Left forelimb (tissue), 1 donor: ENCODE measurements around the gene OR2S2.
"Not testable (repeated sequence)": the region's sequence is repeated elsewhere in the genome, so short reads cannot be mapped to it uniquely, and the experiment has no call there.

Source experiments
- DNase-seq: peaks from one replicate; pipeline ENCODE4 v3.0.0-alpha.2; 2018; ENCODE audit warnings: low spot score

OR2S2 gene

DNA sequence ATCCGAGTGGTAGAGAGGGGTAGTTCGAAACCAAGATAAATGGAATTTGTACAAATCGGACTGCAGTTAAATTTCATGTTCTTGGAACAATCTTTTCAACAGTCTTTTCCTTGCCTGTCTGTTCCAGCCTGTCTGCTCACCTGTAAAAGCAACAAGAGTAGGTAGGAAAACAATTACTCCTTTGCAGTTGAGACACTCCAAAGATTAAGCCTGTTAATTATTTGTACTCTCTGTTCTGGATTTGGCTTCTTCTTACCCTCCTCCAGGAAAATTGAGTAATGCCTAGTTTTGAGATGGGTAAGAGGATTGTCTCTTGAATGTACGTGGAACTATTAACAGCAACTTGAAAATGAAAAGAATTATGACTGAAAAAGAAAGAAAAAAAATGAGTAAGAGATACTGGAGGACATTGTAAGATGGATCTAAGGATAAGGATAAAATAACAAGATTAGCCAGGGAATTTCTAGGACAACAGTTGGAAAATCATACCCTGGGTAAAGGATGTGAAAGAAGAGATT is 24.3 kb downstream of the OR2S2 start:
- DNase-seq = no peak

DNA sequence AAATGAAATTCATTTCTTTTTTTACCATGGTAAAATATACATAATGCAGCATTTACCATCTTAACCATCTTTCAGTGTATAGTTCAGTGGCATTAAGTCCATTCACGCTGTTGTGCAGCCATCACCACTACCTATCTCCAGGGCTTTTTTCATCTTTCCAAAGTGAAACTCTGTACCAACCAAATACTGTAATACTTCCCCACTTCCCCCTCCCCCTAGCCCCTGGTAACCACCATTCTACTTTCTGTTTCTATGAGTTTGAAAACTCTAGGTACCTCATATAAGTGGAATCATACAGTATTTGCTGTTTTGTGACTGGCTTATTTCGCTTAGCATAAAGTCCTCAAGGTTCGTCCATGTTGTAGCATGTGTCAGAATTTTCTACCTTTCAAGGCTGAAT is 25.2 kb downstream of the OR2S2 start:
- no peak for DNase-seq

DNA sequence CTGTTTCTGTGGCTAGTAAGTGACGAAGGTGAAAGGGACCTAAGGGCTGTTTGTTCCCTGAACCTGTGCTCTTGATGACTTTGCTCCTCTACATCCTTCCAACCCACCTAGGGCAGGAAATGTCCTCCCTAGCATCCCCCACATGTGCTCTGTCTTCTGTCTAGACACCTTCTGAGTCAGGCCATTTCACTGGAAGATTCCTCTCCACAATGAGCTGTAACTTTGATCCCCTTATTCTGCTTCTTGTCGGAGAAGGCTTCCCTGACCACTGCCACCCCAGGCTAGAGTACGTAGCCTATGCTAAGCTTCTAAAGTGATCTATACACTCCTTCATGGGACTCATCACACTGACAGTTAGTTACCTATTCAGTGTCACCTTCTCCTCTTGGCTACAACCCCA is 27.0 kb downstream of the OR2S2 start:
- DNase-seq = no peak

DNA sequence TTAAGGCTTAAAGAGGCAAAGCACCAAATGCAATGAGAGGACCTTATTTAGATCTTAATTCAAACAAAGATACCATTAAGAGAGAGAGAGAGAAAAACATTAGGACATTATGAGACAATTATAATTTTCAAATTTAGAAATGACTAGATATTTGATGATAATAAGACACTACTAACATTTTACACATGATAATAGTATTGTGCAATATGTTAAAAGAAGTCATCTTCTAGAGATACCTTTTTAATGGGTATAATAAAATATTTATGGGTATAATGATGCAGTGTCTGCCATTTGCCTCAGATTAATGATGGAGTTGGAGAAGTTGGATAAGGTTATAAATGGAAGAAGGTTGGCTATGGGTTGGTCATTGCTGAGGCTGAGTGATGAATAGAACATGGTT is 27.4 kb downstream of the OR2S2 start:
- no peak for DNase-seq

DNA sequence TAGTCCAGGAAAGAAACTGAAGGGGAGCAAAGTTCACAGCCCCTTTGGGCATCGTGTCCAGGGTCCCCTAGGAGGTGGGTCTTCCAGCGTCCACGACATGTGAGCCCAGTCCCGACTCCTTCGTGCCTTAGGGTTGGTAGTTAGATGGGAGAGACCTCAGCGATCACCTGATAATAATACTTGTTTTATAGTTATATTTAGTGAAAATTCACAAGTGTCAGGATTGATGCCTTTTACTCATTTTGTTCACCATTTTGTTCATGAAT is 28.6 kb downstream of the OR2S2 start:
- no peak for DNase-seq

DNA sequence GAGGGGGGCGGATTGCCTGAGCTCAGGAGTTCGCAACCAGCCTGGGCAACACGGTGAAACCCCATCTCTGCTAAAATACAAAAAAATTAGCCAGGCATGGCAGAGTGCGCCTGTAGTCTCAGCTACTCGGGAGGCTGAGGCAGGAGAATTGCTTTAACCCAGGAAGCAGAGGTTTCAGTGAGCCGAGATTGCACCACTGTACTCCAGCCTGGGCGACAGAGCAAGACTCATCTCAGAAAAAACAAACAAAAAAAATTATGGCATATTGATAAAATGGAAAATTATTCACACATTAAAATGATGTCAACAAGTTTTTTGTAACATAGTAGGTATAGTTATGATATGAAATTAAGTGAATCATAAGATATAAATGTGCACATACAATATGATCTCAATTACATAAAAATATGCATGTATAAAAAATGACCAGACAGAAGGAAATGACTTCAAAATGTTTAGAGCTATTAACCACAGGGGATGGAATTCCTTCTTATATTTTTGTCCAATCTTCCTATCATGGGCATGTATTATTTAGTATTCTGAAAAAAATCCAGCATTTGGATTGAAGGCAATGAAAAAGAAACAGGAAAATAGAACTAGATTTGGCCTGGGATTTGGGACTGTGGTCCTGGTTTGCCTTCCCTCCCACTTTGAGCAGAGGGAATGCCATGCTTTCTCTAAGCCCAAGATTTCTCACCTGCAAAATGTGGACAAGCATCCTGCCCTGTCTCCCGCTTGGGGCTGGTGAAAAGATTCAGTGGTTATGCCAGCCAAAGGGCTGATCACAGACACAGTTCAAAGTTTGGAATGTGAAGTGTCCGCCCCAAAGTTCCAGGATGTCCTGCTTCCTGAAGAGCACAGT is 29.1 kb downstream of the OR2S2 start:
- DNase-seq = no peak

DNA sequence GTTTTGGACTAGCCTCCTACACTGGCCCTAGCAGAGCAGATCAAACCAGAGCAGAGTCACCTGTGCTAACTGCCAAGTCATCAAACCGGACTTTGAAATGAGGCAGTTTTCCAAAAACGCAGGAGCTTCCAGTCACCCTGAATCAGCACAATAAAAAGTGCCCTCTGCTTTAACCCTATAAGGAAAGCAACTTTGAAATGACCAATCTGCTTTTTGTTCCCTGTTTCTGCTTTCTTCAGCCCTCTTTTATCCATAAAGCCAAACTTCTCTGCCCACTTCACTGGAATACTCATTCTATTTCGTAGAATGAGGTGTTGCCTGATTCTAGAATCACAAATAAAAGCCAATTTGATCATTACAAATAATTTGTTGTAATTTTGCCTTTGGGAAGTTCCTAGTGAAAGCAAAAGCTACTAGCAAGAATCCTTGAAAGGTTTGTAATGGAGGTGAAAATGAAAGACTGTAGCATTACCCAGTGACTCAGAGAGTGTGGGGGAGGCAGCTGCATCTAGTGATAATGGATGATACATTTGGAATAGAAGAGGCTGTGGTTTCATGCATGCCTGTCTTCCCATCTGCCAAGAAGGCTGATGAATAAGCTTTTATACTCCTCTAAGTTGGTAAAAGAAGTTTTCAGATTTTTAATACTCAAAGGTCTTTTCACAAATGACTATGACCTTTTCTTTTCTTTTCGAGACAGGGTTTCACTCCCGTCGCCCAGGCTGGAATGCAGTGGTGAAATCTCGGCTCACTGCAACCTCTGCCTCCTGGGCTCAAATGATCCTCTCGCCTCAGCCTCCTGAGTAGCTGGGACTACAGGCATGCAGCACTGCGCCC is 33.8 kb downstream of the OR2S2 start:
- no peak for DNase-seq

DNA sequence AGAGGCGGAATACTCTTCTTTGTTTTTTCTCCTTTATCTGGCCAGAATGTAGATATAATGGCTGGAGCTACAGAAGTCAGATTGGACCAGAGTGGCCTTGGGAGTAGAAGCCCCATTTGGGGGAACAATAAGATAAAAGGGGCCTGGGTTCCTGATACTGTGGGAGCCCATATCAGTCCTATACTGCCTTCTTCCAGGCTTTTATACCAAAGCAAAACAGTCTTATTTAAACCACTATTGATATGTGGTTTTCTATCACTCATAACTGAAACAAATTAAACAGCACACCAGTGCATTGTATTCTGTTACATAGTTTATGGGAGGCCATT is 34.4 kb downstream of the OR2S2 start:
- DNase-seq = no peak

DNA sequence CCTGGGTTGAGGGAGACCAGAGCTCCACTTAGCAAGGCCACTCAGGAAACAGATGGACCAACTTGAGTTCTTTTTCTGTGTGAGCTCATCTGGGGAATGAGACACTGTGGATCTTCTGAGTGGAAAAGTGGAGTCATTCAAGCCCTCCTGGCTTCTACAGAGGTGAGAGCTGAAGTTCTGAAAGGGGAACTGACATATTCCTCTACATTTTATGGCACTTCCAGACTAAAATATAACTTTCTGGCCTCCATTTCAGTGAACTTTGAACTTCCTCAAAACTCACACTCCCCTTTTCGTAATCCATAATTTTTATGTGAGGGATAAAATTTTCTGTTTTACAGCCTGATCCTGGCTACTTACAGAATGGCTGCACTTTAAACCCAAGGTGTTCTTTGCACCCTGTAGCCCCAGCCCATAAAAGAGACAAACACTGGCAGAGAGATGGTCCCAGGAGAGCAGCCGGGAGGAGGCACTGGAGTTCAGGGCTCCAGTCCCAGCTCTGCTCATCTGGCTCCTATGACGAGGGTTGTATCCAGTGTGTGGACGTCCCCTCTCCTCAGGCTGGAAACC is 37.8 kb downstream of the OR2S2 start:
- DNase-seq = no peak

DNA sequence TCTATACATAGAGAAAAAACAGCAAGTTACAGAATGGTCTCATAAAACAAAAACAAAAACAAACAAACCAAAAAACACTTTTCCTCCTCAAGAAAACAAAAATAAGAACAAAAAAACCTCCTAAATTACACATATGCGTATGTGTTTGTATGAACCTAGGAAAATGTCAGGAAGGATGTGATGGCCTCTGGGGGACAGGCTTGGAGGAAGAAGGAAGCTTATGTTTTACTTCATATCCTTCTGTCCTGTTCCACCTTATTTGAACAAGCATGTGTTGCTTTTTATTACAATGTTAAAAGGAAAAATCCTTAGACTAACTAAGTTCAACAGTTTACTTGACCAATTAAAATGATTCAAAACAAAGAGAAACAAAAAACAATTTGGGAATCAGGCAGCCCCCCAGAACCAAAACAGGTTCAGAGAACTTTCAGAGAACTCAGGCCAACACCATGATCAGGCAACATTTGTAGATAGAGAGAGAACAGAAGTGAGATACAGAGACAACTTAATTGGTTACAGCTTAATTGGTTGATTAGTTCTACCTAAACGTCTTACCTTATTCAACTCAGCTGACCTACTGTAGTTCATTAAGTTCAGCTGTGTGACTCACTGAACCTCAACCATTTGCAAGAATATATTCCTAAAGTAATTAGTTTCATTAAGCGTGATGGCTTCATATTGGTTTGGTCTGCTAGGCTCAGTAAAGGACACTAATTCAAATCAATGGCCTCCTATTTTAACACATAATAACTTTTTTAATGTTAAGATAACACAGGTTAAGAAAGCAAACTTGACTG is 38.5 kb downstream of the OR2S2 start:
- no peak for DNase-seq

DNA sequence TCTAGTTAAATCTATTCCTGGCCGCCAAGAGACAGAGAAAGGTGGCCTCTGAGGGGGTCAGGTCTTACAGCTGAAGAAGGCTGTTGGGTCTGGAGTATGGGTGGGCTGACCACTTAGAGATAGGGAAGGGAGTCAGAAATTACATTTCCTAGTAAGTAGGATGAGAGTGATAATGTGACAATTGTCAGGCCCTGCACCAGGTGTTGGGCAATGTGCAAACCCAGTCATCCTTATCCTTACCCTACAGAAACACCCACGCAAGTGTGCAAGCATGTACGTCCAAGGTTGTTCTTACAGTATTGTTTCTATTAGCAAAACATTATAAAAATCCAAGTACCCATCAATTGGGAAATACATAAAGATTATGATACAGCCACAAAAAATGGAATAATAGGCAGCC is 39.2 kb downstream of the OR2S2 start:
- no peak for DNase-seq

DNA sequence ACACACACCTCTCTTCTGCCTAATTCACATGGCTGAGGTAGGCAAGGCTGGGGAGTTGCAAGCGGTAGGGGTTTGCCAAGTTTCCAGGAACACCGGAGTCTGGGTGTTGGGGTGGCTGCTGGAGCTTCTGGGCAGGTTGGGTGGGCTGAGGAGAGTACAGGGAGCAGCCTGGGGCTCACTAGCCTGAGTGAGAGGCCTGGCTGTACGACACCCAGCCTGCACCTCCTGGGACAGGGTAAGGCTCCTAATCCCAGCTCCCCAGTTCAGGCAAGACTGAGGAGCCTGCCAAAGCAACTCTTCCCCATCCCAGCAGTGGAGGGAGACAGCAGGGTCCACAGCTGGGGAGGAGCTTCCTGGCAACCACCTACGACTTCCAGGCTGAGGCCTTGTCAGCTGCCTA is 40.7 kb downstream of the OR2S2 start:
- DNase-seq = no peak

DNA sequence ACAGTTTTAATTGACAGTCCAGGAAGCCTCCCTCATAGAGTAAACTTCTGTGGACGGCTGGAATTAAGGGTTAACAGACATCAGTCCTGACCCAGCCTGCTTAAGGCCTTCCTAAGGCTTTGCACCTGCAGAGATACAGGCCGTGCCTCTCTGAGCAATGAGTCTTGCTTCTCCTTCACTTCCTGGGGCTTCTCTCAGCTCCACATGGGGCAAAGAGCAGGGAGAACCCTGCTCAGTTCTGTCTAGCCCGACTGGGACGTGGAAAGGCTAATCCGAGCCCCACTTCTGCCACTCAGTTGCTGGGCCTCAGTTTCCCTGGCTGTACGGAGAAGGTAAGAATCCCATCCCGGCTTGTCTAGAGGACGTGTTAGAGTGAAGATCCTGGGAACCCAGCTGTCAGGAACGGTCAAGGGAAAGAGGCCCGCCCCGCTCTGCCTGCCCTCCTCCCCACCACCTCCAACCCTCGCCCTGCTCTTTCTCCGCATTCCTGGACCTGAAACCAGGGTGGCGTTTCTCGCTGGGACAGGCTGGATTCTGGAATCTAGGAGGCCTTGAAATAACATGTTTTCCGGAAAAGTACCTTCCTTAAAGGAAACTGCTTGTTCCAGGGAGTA is 42.2 kb downstream of the OR2S2 start:
- no peak for DNase-seq

DNA sequence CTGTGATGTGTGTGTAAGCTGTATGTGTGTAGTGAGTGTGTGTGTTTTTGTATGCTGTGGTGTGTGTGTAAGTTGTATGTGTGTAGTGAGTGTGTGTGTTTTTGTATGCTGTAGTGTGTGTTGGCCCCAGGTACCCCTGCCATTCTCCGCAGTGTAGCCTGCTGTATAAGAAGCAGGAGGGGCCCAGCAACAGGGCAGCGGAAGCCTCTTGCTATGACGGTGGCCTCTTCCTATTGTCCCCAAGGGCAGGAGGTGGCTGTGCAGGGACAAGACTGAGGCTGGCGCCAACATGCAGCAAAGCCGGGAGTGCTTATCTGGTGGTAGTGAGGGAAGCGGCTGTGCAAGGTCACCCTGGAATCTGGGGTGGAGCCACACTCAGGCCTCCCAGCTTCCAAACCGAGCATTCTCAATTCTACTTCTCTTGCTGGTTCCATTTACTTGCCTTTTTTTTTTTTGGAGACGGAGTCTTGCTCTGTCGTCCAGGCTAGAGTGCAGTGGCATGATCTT is 43.6 kb downstream of the OR2S2 start:
- no peak for DNase-seq

DNA sequence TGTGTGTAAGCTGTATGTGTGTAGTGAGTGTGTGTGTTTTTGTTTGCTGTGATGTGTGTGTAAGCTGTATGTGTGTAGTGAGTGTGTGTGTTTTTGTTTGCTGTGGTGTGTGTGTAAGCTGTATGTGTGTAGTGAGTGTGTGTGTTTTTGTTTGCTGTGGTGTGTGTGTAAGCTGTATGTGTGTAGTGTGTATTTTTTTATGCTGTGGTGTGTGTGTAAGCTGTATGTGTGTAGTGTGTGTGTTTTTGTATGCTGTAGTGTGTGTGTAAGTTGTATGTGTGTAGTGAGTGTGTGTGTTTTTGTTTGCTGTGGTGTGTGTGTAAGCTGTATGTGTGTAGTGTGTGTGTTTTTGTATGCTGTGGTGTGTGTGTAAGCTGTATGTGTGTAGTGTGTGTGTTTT is 44.5 kb downstream of the OR2S2 start:
- DNase-seq = not testable (repeated sequence)

DNA sequence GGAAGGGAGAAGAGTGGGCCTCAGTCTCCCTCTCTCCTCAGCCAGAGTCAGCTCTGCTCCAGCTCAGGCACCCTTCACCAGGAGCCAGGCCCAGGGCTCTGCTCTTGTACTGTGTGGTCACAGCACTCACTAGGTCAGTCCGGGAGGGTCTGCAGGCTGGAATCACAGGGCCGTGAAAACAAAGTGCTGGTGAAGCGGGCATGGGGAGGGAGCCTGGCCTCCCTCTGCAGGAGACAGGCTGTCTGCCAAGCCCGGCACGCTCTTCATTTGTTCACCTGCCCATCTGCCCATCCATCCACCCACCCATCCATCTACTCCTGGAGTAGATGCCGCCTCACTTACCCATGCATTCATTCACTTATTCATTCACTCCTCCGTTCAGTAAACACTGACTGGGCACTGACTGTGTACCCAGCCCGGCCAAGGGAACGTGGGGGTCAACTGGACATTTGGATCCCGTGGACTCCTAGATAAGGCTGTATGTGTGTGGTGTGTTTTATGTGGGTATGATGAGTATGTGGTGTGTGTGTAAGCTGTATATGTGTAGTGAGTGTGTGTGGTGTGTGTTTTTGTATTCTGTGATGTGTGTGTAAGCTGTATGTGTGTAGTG is 45.1 kb downstream of the OR2S2 start:
- DNase-seq = no peak

DNA sequence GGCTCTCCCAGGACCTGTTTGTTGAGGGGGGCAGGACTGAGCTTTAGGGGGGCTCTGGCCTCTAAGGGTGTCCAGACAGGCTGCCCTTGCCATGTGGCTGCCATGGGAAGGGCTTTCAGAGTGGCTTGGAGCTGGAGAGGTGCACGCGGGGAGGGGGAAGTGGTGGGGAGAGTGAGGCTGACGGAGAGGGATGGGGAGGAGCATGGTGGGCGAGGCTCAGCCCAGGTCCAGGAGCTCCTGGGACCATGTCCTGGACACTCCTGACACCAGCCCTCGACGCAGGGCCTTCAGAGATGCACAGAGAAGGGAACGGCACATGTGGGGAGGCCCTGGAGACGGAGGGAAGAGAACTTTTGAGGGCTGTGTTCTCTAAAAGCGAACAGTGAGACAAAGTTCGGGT is 46.3 kb downstream of the OR2S2 start:
- no peak for DNase-seq

DNA sequence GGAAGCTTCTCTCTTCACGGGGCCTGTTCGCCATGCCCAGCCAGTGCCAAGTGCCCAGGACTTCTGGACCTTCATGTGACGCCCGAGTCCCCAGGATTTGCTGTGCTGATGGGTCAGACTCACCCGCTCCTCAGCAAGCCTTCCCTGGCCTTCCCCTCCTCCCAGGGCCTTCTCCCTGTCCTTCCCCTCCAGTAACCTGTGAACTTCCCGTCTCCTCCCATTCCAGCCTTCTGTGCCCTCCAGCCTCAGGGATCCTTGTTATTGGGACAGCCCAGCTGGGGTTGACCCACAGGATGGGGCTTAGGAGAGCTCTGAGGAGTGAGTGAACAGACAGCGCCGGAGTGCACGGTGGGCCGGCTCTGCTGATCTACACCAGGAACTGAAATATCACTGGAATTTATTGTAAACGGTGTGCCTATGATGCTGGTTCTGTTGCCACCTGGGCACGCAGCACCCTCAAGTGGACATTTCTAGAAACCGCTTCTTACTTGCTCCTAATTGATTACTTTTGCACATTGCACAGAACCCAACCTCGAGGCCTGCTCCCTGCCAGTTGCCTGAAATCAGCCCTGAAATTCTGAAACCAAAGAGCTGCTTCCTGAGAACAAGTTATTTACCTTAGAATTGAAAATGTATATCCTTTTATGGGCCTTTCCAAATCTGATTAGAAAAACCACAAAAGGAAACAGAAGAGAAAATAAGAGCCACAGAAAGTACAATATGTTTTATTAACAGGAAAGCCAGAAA is 47.2 kb downstream of the OR2S2 start:
- no peak for DNase-seq

DNA sequence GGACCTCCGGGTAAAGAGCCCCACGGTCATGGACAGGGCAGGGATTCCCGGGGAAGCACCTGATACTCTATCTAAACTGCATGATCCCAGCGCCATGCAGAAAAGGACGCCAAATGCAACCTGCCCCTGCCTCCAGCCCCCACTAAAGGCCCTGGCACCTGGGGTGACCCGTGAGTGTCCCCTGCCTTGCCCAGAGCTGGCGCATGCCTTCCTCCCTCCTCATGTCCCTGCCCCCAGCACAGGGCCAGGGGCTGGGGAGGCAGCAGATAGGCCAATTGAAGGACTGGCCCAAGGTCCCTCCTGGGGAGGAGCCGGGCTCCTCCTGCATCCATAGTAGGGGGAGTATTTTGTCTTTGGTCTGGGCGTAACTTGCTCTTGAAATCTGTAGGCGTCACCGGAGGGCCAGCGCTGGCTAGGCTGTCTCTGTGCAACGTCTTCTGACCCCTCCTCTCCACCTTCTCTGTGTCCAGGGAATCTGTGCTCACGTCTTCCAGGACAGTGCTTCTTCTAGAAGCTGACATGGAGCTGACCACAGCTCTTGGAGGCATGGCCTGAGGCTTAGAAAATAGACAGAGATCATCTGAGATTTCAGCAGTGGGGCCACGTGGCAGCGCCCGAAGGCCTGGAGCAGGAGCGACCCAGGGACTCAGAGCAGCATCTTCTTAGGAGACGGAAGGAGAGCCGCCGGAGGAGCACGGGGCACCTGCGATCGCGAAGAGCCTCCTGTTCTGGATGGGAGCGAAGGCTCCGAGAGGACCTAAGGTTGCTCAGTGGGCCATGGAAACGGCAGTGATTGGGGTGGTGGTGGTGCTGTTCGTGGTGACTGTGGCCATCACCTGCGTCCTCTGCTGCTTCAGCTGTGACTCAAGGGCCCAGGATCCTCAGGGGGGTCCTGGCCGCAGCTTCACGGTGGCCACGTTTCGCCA is 48.0 kb downstream of the OR2S2 start:
- no peak for DNase-seq
